Neutrophil (primary cell): ENCODE results near the gene WDFY4.

ENCODE experiments used
- H3K27ac ChIP-seq: fragments of 200-600 bp; sonication (generic); 2 replicates; pipeline ENCODE4 v1.5.1; 2016; ENCODE audit warnings: mild to moderate bottlenecking, moderate library complexity
- H3K27me3 ChIP-seq: fragments of 200-600 bp; sonication (generic); 2 replicates; pipeline ENCODE4 v1.6.0; 2016; ENCODE audit warnings: mild to moderate bottlenecking
- H3K36me3 ChIP-seq: fragments of 200-600 bp; sonication (generic); 2 replicates; pipeline ENCODE4 v1.5.1; 2017
- H3K4me1 ChIP-seq, 2 experiments: fragments of 200-600 bp in 1 of 2; sonication (generic) in 1 of 2; 1 replicate in 1 of 2; 2 replicates in 1 of 2; pipeline versions ENCODE4 v1.5.1 to v1.6.1; 2013 to 2016; ENCODE audit warnings: low read depth in 1 of 2, low read length in 1 of 2, mild to moderate bottlenecking in 1 of 2, moderate library complexity in 1 of 2; ENCODE audit not compliant: control insufficient read depth in 1 of 2, insufficient read depth in 1 of 2
- H3K4me3 ChIP-seq, 2 experiments: fragments of 200-600 bp in 1 of 2; sonication (generic) in 1 of 2; 1 replicate in 1 of 2; 2 replicates in 1 of 2; pipeline ENCODE4 v1.5.1; 2013 to 2016; ENCODE audit warnings: low read depth in 1 of 2, low read length in 1 of 2, mild to moderate bottlenecking in 1 of 2, moderate library complexity in 1 of 2
- H3K9me3 ChIP-seq: fragments of 200-600 bp; sonication (generic); 2 replicates; pipeline ENCODE4 v1.5.1; 2016
- CTCF ChIP-seq: fragments of 200-600 bp; sonication (generic); IDR thresholded peaks from 2 replicates; pipeline ENCODE4 v1.5.1; 2016; ENCODE audit warnings: antibody characterized with exemption

Gene WDFY4

GRCh38 chr10:48667960-48668590, 16.6 kb upstream of the WDFY4 start:
- no peaks in the 10 kb centered on the region for H3K36me3 ChIP-seq
- H3K27ac ChIP-seq: no peak overlapping the region
- peaks cover 0 to 6% of the 10 kb centered on the region in 2 experiments for H3K4me1 ChIP-seq
- no peaks in the 10 kb centered on the region for H3K27me3 ChIP-seq
- TF ChIP-seq CTCF: no peak
- H3K9me3 ChIP-seq: no peaks in the 10 kb centered on the region
- no peak overlapping the region for H3K4me3 ChIP-seq

GRCh38 chr10:48670978-48671913, 13.4 kb upstream of the WDFY4 start:
- no peaks in the 10 kb centered on the region for H3K36me3 ChIP-seq
- no peaks in the 10 kb centered on the region for H3K27me3 ChIP-seq
- no peak for TF ChIP-seq CTCF
- H3K9me3 ChIP-seq: no peaks in the 10 kb centered on the region
- no peak overlapping the region for H3K27ac ChIP-seq
- H3K4me3 ChIP-seq: no peak overlapping the region
- peaks cover 0 to 6% of the 10 kb centered on the region in 2 experiments for H3K4me1 ChIP-seq

GRCh38 chr10:48671914-48672595, 12.6 kb upstream of the WDFY4 start:
- Histone ChIP-seq H3K4me3 (no peak overlapping the region), H3K27ac (no peak overlapping the region), H3K9me3 (no peaks in the 10 kb centered on the region), H3K4me1 (peaks cover 0 to 6% of the 10 kb centered on the region in 2 experiments), H3K27me3 (no peaks in the 10 kb centered on the region), H3K36me3 (no peaks in the 10 kb centered on the region)
- no peak for TF ChIP-seq CTCF

- Histone ChIP-seq H3K36me3 (no peaks in the 10 kb centered on the region), H3K27ac (no peak overlapping the region), H3K4me3 (no peak overlapping the region), H3K27me3 (no peaks in the 10 kb centered on the region), H3K9me3 (no peaks in the 10 kb centered on the region), H3K4me1 (peaks cover 0 to 6% of the 10 kb centered on the region in 2 experiments)
- TF ChIP-seq CTCF: no peak
These were observed 11.9 kb upstream of the WDFY4 start for GRCh38 chr10:48672596-48673265.

- Histone ChIP-seq H3K27me3 (no peaks in the 10 kb centered on the region), H3K27ac (no peak overlapping the region), H3K4me3 (no peak overlapping the region), H3K36me3 (no peaks in the 10 kb centered on the region), H3K4me1 (no peaks in the 10 kb centered on the region), H3K9me3 (no peaks in the 10 kb centered on the region)
- no peak for TF ChIP-seq CTCF
These were observed 7.0 kb upstream of the WDFY4 start for GRCh38 chr10:48677625-48678024.
